Psoas muscle (tissue), 8 donors: ENCODE data around the gene ZNF333. TPM values are rescaled to one million over a fixed set of nuclear protein-coding genes. Genes with fewer than 3 reads are reported as not detected.

Experiments
- ATAC-seq, 4 donors: fragments of 200-7000 bp; cut with Tn5 transposase; one replicate each; pipeline ENCODE4 v1.9.1; 2020; ENCODE audit warnings: moderate library complexity in 3 of 4, mild to moderate bottlenecking in 2 of 4
- DNase-seq, 2 donors: peaks; one replicate each; pipeline ENCODE4 v3.0.0-alpha.2; 2020
- H3K27ac ChIP-seq: fragments of 200-600 bp; one replicate; pipeline ENCODE4 v1.8.0; 2022
- H3K27me3 ChIP-seq, 3 donors: fragments of 200-600 bp in 1 of 3; one replicate each; pipeline versions ENCODE4 v1.6.1 to v1.8.0; 2013 to 2022; ENCODE audit warnings: low read length in 2 of 3, mild to moderate bottlenecking in 2 of 3, moderate library complexity in 1 of 3; ENCODE audit not compliant: insufficient read depth in 3 of 3
- H3K36me3 ChIP-seq, 2 donors: fragments of 200-600 bp in 1 of 2; one replicate each; pipeline versions ENCODE4 v1.6.1 to v1.8.0; 2013 to 2022; ENCODE audit warnings: low read depth in 1 of 2, mild to moderate bottlenecking in 1 of 2, moderate library complexity in 1 of 2; ENCODE audit not compliant: insufficient read depth in 1 of 2
- H3K4me1 ChIP-seq: fragments of 200-600 bp; one replicate; pipeline ENCODE4 v1.8.0; 2022
- H3K4me3 ChIP-seq: fragments of 200-600 bp; one replicate; pipeline ENCODE4 v1.8.0; 2022; ENCODE audit warnings: mild to moderate bottlenecking
- H3K9me3 ChIP-seq: fragments of 200-600 bp; one replicate; pipeline ENCODE4 v1.8.0; 2022
- CTCF ChIP-seq: fragments of 200-600 bp; IDR thresholded peaks from one replicate; pipeline ENCODE4 v1.8.0; 2022; ENCODE audit warnings: antibody characterized with exemption
- WGBS, 3 donors: extraction: QIAGEN DNeasy Blood & Tissue Kit; methylation state at CpG; one replicate each; pipeline versions ENCODE4 v1.1.6 to v1.1.7; 2013; 5-methylcytosine and 5-hydroxymethylcytosine counted together
- intact Hi-C, 2 donors: fragments of 100-400 bp; cut with DNase I; formaldehyde crosslinking; loops; one replicate each; pipeline versions ENCODE4 v1.11.0 to v1.14.2; 2022
- polyA plus RNA-seq, 3 donors: library from polyadenylated mRNA; stranded (reverse); fragments of 200-250 nt; gene quantifications; one replicate each; pipeline ENCODE4 v1.2.3, GENCODE V29; 2013
- total RNA-seq, 4 donors: library from RNA; stranded (reverse); fragmentation: NEBNext Ultra II Directional in 2 of 4; extraction: Animal tissue kit (Norgen Biotek cat#: 25700) in 2 of 4; gene quantifications; one replicate each; pipeline versions ENCODE4 v1.2.1 to v1.2.4, GENCODE V29; 2021 to 2023
- donor health status: healthy with polysubstance abuse.
- donor health status: DM: no; HTN: no; CAD: no; lungs with moderate emphysema.
- donor health status: Bipolar disorder and iron deficiency.
- donor health status: healthy.
- donor health status: DM: yes; HTN: yes; CAD: no.
- donor health status: DM: no; HTN: no; CAD: no.
- donor health status: DM: no; HTN: no; CAD: no.
- donor health status: DM: yes; HTN: yes; CAD: no.

Gene ZNF333
- total and polyA plus RNA-seq, 7 donors = 6.8 to 16.0 (median 8.9) TPM

GRCh38 chr19:14767466-14767971 is 77.7 kb downstream of the ZNF333 start:
- intact Hi-C loops = no loop called here
- 83 to 89% (median 85%) methylated on average over 2 of the region's 2 CpGs for WGBS, 3 donors
- TF ChIP-seq CTCF = no peak
- ATAC-seq = no peak
- H3K27me3 ChIP-seq = no peaks in the 10 kb centered on the region
- no peak overlapping the region for H3K27ac ChIP-seq
- no peak for DNase-seq
- H3K9me3 ChIP-seq = no peaks in the 10 kb centered on the region
- H3K36me3 ChIP-seq = no peaks in the 10 kb centered on the region
- H3K4me1 ChIP-seq = no peaks in the 10 kb centered on the region
- H3K4me3 ChIP-seq = no peak overlapping the region

GRCh38 chr19:14768001-14768400 is 78.2 kb downstream of the ZNF333 start:
- intact Hi-C loops = no loop called here
- Histone ChIP-seq H3K27ac (no peak overlapping the region), H3K9me3 (no peaks in the 10 kb centered on the region), H3K36me3 (no peaks in the 10 kb centered on the region), H3K4me1 (no peaks in the 10 kb centered on the region), H3K4me3 (no peak overlapping the region), H3K27me3 (no peaks in the 10 kb centered on the region)
- TF ChIP-seq CTCF = no peak
- ATAC-seq (no peak), DNase-seq (no peak)
- 82 to 89% (median 88%) methylated on average over 2 of the region's 2 CpGs for WGBS, 3 donors

GRCh38 chr19:14769201-14769600 is 79.4 kb downstream of the ZNF333 start:
- ATAC-seq (no peak), DNase-seq (no peak)
- TF ChIP-seq CTCF = no peak
- Histone ChIP-seq H3K4me1 (no peaks in the 10 kb centered on the region), H3K4me3 (no peak overlapping the region), H3K27ac (no peak overlapping the region), H3K9me3 (no peaks in the 10 kb centered on the region), H3K27me3 (no peaks in the 10 kb centered on the region), H3K36me3 (no peaks in the 10 kb centered on the region)
- intact Hi-C loops = no loop called here
- WGBS, 3 donors = 84 to 85% (median 85%) methylated on average over 5 of the region's 5 CpGs

GRCh38 chr19:14770136-14770535 is 80.3 kb downstream of the ZNF333 start:
- no peaks in the 10 kb centered on the region for H3K27me3 ChIP-seq
- H3K4me3 ChIP-seq = no peak overlapping the region
- no peak for DNase-seq
- H3K9me3 ChIP-seq = no peaks in the 10 kb centered on the region
- no peaks in the 10 kb centered on the region for H3K4me1 ChIP-seq
- intact Hi-C loops = no loop called here
- WGBS, 3 donors = 71 to 74% (median 74%) methylated on average over 5 of the region's 5 CpGs
- no peak for ATAC-seq
- no peak overlapping the region for H3K27ac ChIP-seq
- TF ChIP-seq CTCF = no peak
- no peaks in the 10 kb centered on the region for H3K36me3 ChIP-seq
